HFFc6 (cell line): ENCODE measurements around the gene NLRP1. TPM values are rescaled to one million over a fixed set of nuclear protein-coding genes. Genes with fewer than 3 reads are reported as not detected.
A peak's percentile ranks its signal among the peaks of the same experiment; 100 is the strongest.

Source experiments
- DNase-seq: peaks from one replicate; pipeline ENCODE4 v3.0.0-alpha.2; 2018
- H3K27ac Mint-ChIP-seq: 2 replicates; pipeline ENCODE4 v1.8.0; 2020; ENCODE audit warnings: mild to moderate bottlenecking, mixed read lengths
- H3K27me3 Mint-ChIP-seq: 2 replicates; pipeline ENCODE4 v1.8.0; 2021; ENCODE audit warnings: mild to moderate bottlenecking, moderate library complexity, mixed read lengths; ENCODE audit not compliant: insufficient read depth
- H3K36me3 Mint-ChIP-seq: 2 replicates; pipeline ENCODE4 v1.8.0; 2021; ENCODE audit warnings: low read depth, mixed read lengths
- H3K4me1 Mint-ChIP-seq: 2 replicates; pipeline ENCODE4 v1.8.0; 2020; ENCODE audit warnings: low read depth, mixed read lengths
- H3K4me3 Mint-ChIP-seq: 2 replicates; pipeline ENCODE4 v1.8.0; 2020; ENCODE audit warnings: mild to moderate bottlenecking, moderate library complexity, mixed read lengths
- H3K9me3 Mint-ChIP-seq: 2 replicates; pipeline ENCODE4 v1.8.0; 2020; ENCODE audit warnings: mild to moderate bottlenecking, mixed read lengths
- CTCF ChIP-seq: fragments of 200-600 bp; sonication (generic); IDR thresholded peaks from 2 replicates; pipeline ENCODE4 v1.5.0; 2021; ENCODE audit warnings: antibody characterized with exemption, mild to moderate bottlenecking
- total RNA-seq, 6 experiments: library from RNA; stranded (reverse); fragmentation: NEBNext Ultra II Directional; extraction: Animal tissue kit (Norgen Biotek cat#: 25700); gene quantifications; 2 replicates in 1 of 6; 3 replicates in 5 of 6; pipeline ENCODE4 v1.2.3, GENCODE V29; 2021

The NLRP1 gene
- total RNA-seq, 6 experiments from 2014 or later = 26.9 to 44.9 (median 40.6) TPM

- H3K27me3 Mint-ChIP-seq = no peaks in the 10 kb centered on the region; the same call in 1 of the 2 replicates
- peaks cover 25% of the 10 kb centered on the region for H3K4me1 Mint-ChIP-seq
- no peak overlapping the region for H3K27ac Mint-ChIP-seq
- H3K9me3 Mint-ChIP-seq = no peaks in the 10 kb centered on the region
- peaks cover 20% of the 10 kb centered on the region; the same call in 1 of the 2 replicates for H3K36me3 Mint-ChIP-seq
- DNase-seq = no peak
- no peak overlapping the region for H3K4me3 Mint-ChIP-seq
- no peak for TF ChIP-seq CTCF
Measured at GRCh38 chr17:5506307-5506706, 78.0 kb downstream of the NLRP1 start.

GRCh38 chr17:5502552-5502951 lies 81.8 kb downstream of the NLRP1 start:
- Mint-ChIP-seq H3K4me1 (peaks cover 24% of the 10 kb centered on the region), H3K27ac (no peak overlapping the region), H3K36me3 (peaks cover 21% of the 10 kb centered on the region), H3K9me3 (no peaks in the 10 kb centered on the region), H3K27me3 (no peaks in the 10 kb centered on the region; the same call in 1 of the 2 replicates), H3K4me3 (no peak overlapping the region)
- no peak for TF ChIP-seq CTCF
- no peak for DNase-seq

- no peaks in the 10 kb centered on the region; the same call in 1 of the 2 replicates for H3K9me3 Mint-ChIP-seq
- H3K4me1 Mint-ChIP-seq = peaks cover 24% of the 10 kb centered on the region
- TF ChIP-seq CTCF = no peak
- no peak for DNase-seq
- H3K4me3 Mint-ChIP-seq = peak overlapping the region; percentile 98
- H3K27me3 Mint-ChIP-seq = no peaks in the 10 kb centered on the region; the same call in 1 of the 2 replicates
- H3K36me3 Mint-ChIP-seq = peaks cover 26% of the 10 kb centered on the region
- H3K27ac Mint-ChIP-seq = peak overlapping the region; percentile 19; the same call in 1 of the 2 replicates
Measured at GRCh38 chr17:5501685-5502084, 82.6 kb downstream of the NLRP1 start.

- Mint-ChIP-seq H3K4me3 (peak overlapping the region; percentile 98), H3K4me1 (peaks cover 24% of the 10 kb centered on the region), H3K36me3 (peaks cover 26% of the 10 kb centered on the region), H3K9me3 (no peaks in the 10 kb centered on the region; the same call in 1 of the 2 replicates), H3K27ac (peak overlapping the region; percentile 74), H3K27me3 (no peaks in the 10 kb centered on the region; the same call in 1 of the 2 replicates)
- DNase-seq = peak; percentile 81
- TF ChIP-seq CTCF = no peak
Measured at GRCh38 chr17:5500589-5501391, 83.5 kb downstream of the NLRP1 start.

- peaks cover 24% of the 10 kb centered on the region for H3K4me1 Mint-ChIP-seq
- H3K27ac Mint-ChIP-seq = peak overlapping the region; percentile 74
- H3K4me3 Mint-ChIP-seq = peak overlapping the region; percentile 98
- H3K36me3 Mint-ChIP-seq = peaks cover 26% of the 10 kb centered on the region
- H3K27me3 Mint-ChIP-seq = no peaks in the 10 kb centered on the region; the same call in 1 of the 2 replicates
- no peak for DNase-seq
- TF ChIP-seq CTCF = no peak
- H3K9me3 Mint-ChIP-seq = no peaks in the 10 kb centered on the region; the same call in 1 of the 2 replicates
Measured at GRCh38 chr17:5500247-5500588, 84.1 kb downstream of the NLRP1 start.
